Fibroblast of lung (primary cell): ENCODE measurements around the gene ECI2. TPM values are rescaled to one million over a fixed set of nuclear protein-coding genes. Genes with fewer than 3 reads are reported as not detected.

ENCODE experiments used
- DNase-seq, 2 donors: peaks; one replicate each; pipeline versions ENCODE4 v3.0.0 to v3.0.0-alpha.2; 2010; ENCODE audit warnings: low read depth in 2 of 2
- H2AFZ ChIP-seq: 2 replicates; pipeline ENCODE4 v1.5.1; 2012; ENCODE audit warnings: low read length, control low read depth, inconsistent platforms
- H3K27ac ChIP-seq: 2 replicates; pipeline ENCODE4 v1.5.1; 2011; ENCODE audit warnings: low read length, control low read depth; ENCODE audit not compliant: insufficient read depth
- H3K27me3 ChIP-seq: 2 replicates; pipeline ENCODE4 v1.5.1; 2011; ENCODE audit warnings: mild to moderate bottlenecking, low read length; ENCODE audit not compliant: control insufficient read depth, insufficient read depth
- H3K36me3 ChIP-seq: 2 replicates; pipeline ENCODE4 v1.5.1; 2011; ENCODE audit warnings: low read length; ENCODE audit not compliant: control insufficient read depth, insufficient read depth
- H3K4me1 ChIP-seq: 2 replicates; pipeline ENCODE4 v1.5.1; 2011; ENCODE audit warnings: low read length; ENCODE audit not compliant: control insufficient read depth, insufficient read depth; ENCODE audit errors: extremely low read depth
- H3K4me2 ChIP-seq: 2 replicates; pipeline ENCODE4 v1.5.1; 2011; ENCODE audit warnings: low read length, control low read depth; ENCODE audit not compliant: insufficient read depth; ENCODE audit errors: extremely low read depth
- H3K4me3 ChIP-seq, 4 experiments: fragments of 200-600 bp in 1 of 4; sonication (generic) in 1 of 4; replicated peaks in 1 of 4; 2 replicates each; pipeline ENCODE4 v1.5.1; 2011 to 2016; ENCODE audit warnings: low read length in 4 of 4, low read depth in 3 of 4, mild to moderate bottlenecking in 3 of 4, control low read depth in 2 of 4, inconsistent platforms in 1 of 4, mixed read lengths in 1 of 4; ENCODE audit not compliant: insufficient read depth in 1 of 4; ENCODE audit errors: control extremely low read depth in 1 of 4
- H3K79me2 ChIP-seq: 2 replicates; pipeline ENCODE4 v1.5.1; 2012; ENCODE audit warnings: mild to moderate bottlenecking, low read length, inconsistent platforms; ENCODE audit not compliant: control insufficient read depth, insufficient read depth
- H3K9ac ChIP-seq: 2 replicates; pipeline ENCODE4 v1.5.1; 2011; ENCODE audit warnings: mild to moderate bottlenecking, low read length, control low read depth; ENCODE audit not compliant: insufficient read depth
- H3K9me3 ChIP-seq: 2 replicates; pipeline ENCODE4 v1.5.1; 2012; ENCODE audit warnings: low read depth, low read length; ENCODE audit not compliant: control insufficient read depth, insufficient read depth
- H4K20me1 ChIP-seq: 2 replicates; pipeline ENCODE4 v1.5.1; 2011; ENCODE audit warnings: low read length; ENCODE audit not compliant: control insufficient read depth, insufficient read depth; ENCODE audit errors: extremely low read depth
- CTCF ChIP-seq, 2 donors: IDR thresholded peaks in 1 of 2; conservative IDR thresholded peaks in 1 of 2; 1 replicate in 1 of 2; 2 replicates in 1 of 2; pipeline ENCODE4 v1.5.1; 2011 to 2012; ENCODE audit warnings: low read length in 2 of 2, control low read depth in 1 of 2, inconsistent platforms in 1 of 2, low read depth in 1 of 2, mild to moderate bottlenecking in 1 of 2
- EZH2 ChIP-seq: IDR thresholded peaks from 2 replicates; pipeline ENCODE4 v1.5.1; 2012; ENCODE audit warnings: low read length, control low read depth, mild to moderate bottlenecking; ENCODE audit errors: missing control alignments
- polyA plus RNA-seq, 2 donors: library from polyadenylated mRNA; depleted of rRNA in 1 of 2; stranded (reverse) in 1 of 2; unstranded in 1 of 2; fragments of >200 nt; gene quantifications; 2 replicates each; pipeline ENCODE4 v1.2.1, GENCODE V29; 2011 to 2012; ENCODE audit warnings: missing spikeins in 1 of 2
- total RNA-seq: library from RNA; depleted of rRNA; stranded (reverse); fragments of >200 nt; gene quantifications from 2 replicates; pipeline ENCODE4 v1.2.1, GENCODE V29; 2014

ECI2 gene
- total and polyA plus RNA-seq, 2 donors (not counting 1 experiment from before 2014, with no cell fraction given) = 85.2 to 157 TPM

GRCh38 chr6:4125933-4126864 is 9.2 kb downstream of the ECI2 start:
- Histone ChIP-seq H3K4me2 (peak overlapping the region; percentile 51), H4K20me1 (no peaks in the 10 kb centered on the region), H2AFZ (no peak overlapping the region), H3K27me3 (no peaks in the 10 kb centered on the region), H3K9me3 (no peaks in the 10 kb centered on the region), H3K36me3 (peaks cover 7% of the 10 kb centered on the region), H3K79me2 (no peaks in the 10 kb centered on the region), H3K27ac (peak overlapping the region; percentile 43), H3K9ac (no peak overlapping the region), H3K4me3 (no peak overlapping the region), H3K4me1 (peaks cover 16% of the 10 kb centered on the region)
- peak; percentile 91 to 93 for DNase-seq
- TF ChIP-seq EZH2 = no peak
- peak; percentile 45 to 50 for TF ChIP-seq CTCF (conservative IDR thresholded peaks at IDR 0.05 in 1 of 2, IDR thresholded peaks at IDR 0.05 in 1 of 2; ENCODE audit: low read depth in 1 of 2, low read length in 2 of 2)

GRCh38 chr6:4125500-4125899 is 9.9 kb downstream of the ECI2 start:
- no peaks in the 10 kb centered on the region for H3K27me3 ChIP-seq
- H3K4me2 ChIP-seq = peak overlapping the region; percentile 51
- TF ChIP-seq EZH2 (no peak), CTCF (conservative IDR thresholded peaks at IDR 0.05 in 1 of 2, IDR thresholded peaks at IDR 0.05 in 1 of 2; ENCODE audit: low read depth in 1 of 2, low read length in 2 of 2) (no peak)
- no peak overlapping the region for H2AFZ ChIP-seq
- no peak overlapping the region for H3K4me3 ChIP-seq
- peak overlapping the region; percentile 43 for H3K27ac ChIP-seq
- DNase-seq = peak in 1 of 2 donors; percentile 52
- H3K36me3 ChIP-seq = peaks cover 8% of the 10 kb centered on the region
- H3K9me3 ChIP-seq = no peaks in the 10 kb centered on the region
- H3K79me2 ChIP-seq = no peaks in the 10 kb centered on the region
- no peak overlapping the region for H3K9ac ChIP-seq
- H4K20me1 ChIP-seq = no peaks in the 10 kb centered on the region
- peaks cover 16% of the 10 kb centered on the region for H3K4me1 ChIP-seq

DNA sequence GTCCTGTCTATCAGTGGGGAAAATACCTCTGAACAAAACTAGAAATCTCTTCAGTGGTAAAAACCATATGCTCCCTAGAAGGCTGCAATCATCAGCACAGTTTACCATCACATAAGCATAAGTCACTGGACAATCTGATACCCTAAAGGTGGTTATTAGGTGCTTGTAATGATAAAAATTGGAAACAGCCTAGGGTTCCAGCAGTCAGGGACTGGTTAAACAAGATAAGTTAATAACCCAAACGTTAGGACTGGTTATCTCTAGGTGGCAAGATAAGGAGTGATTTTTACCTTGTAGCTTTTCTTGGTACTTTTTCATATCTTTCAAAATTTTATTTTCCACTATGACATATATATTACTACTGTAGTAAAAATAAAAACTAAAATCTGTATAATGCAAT is 11.0 kb downstream of the ECI2 start:
- H3K9ac ChIP-seq = no peak overlapping the region
- H3K79me2 ChIP-seq = no peaks in the 10 kb centered on the region
- H3K27me3 ChIP-seq = no peaks in the 10 kb centered on the region
- peaks cover 16% of the 10 kb centered on the region for H3K4me1 ChIP-seq
- DNase-seq = no peak
- no peak for TF ChIP-seq CTCF (conservative IDR thresholded peaks at IDR 0.05 in 1 of 2, IDR thresholded peaks at IDR 0.05 in 1 of 2; ENCODE audit: low read depth in 1 of 2, low read length in 2 of 2)
- TF ChIP-seq EZH2 = no peak
- H3K9me3 ChIP-seq = no peaks in the 10 kb centered on the region
- no peak overlapping the region for H3K27ac ChIP-seq
- H3K36me3 ChIP-seq = peaks cover 8% of the 10 kb centered on the region
- no peaks in the 10 kb centered on the region for H4K20me1 ChIP-seq
- no peak overlapping the region for H2AFZ ChIP-seq
- no peak overlapping the region for H3K4me2 ChIP-seq
- H3K4me3 ChIP-seq = no peak overlapping the region
